Hypothalamus (tissue), 51 donors: Measurements from ENCODE around the gene PTPRN2.
"Not testable (repeated sequence)": the region's sequence is repeated elsewhere in the genome, so short reads cannot be mapped to it uniquely, and the experiment has no call there.

Experiments used
- DNase-seq, 51 donors: peaks; one replicate each; lab custom pipeline; 2025; lab: John Stamatoyannopoulos, UW

PTPRN2 gene

DNA sequence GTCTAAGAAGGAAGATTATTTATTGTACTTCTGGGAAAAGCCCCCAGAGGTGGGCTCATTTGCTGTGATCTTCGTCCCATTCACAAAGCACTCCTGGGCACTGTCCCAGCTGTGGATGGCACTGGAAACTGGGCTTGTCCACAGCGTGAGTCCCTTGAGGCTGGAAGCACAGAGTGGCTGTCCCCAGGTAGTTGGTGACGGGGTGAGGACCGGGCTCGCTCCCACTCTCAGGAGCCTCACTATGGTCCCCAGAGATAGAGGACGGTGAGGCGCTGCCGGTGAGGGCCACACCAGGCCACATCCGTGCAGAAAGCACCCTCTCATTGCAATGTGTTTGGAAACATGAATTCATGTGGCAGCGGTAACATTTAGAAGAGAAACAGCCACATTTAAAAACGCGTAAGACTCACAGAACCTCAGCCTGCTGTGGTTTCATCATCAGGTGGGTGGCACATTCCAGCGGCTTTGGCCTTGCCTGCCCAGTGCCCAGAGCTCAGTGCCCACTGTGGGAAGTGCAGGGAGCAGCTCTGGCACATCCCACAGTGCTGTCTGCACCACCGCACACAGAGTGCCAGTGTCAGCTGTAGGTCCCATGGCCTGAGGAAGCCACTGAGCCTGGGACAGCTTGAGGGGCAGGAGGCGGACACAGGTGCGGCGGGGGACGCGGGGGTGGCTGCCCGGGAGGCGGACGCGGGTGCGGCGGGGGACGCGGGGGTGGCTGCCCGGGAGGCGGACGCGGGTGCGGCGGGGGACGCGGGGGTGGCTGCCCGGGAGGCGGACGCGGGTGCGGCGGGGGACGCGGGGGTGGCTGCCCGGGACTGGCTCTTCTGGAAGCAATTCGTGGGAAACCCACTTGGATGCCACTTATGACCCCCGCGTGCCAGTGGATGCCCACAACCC lies 801.0 kb downstream of the PTPRN2 start:
- DNase-seq = no peak

DNA sequence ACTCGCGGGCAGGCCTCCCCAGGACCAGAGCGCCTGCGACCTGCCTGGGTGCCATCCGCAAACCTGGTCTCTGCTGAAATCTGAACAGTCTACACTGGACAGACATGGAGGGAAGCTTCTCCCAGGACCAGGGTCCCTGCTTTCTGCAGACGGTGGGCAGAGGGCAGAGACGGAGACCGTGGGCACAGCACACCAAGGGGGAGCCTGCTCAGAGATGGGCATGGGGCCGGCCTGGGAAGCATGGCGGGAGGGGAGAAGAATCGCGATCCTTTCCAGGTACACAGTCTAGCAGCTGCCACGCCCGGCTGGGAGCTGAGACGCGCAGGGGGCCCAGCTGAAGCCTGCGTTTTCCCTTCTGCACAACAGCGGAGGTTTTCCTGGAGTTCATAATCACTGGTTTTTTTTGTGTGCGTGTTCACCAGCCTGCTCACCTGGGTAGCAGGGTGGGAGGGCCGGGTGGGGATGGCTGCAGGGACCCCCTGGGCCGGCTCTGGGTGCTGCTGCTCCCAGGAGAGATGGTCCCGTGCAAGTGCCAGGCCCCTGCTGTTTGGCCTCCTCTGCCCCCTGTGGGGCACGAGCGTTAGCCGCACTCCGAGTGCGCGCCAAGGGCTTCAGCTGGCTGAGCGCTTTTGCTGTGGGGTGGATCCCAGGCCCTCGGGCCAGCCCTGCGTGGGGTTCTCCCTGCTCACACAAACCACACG lies 802.0 kb downstream of the PTPRN2 start:
- DNase-seq = no peak

DNA sequence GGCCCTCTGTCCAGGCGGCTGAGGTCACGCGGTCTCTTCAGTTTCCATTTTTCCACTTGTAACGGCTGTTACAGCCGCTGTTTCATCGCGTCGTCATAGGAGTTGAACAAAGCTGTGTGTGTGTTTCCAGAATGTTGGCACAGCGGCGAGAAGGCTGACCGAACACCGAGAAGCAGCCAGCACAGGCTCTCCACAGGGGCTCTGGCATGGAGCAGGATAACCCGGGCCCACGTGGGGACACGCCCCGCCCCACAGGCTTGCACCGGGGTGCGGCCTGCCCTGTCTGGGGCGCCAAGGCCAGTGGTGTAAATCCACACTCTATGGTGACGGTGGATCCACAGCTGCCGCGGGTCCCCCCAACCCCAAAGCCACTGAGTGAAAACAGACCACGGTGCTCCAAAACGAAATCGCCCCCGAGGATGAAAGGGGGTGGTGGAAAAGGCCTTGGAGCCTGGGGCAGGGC lies 802.6 kb downstream of the PTPRN2 start:
- peak in 38 of 51 donors; percentile 5 to 77 (median 36) for DNase-seq

DNA sequence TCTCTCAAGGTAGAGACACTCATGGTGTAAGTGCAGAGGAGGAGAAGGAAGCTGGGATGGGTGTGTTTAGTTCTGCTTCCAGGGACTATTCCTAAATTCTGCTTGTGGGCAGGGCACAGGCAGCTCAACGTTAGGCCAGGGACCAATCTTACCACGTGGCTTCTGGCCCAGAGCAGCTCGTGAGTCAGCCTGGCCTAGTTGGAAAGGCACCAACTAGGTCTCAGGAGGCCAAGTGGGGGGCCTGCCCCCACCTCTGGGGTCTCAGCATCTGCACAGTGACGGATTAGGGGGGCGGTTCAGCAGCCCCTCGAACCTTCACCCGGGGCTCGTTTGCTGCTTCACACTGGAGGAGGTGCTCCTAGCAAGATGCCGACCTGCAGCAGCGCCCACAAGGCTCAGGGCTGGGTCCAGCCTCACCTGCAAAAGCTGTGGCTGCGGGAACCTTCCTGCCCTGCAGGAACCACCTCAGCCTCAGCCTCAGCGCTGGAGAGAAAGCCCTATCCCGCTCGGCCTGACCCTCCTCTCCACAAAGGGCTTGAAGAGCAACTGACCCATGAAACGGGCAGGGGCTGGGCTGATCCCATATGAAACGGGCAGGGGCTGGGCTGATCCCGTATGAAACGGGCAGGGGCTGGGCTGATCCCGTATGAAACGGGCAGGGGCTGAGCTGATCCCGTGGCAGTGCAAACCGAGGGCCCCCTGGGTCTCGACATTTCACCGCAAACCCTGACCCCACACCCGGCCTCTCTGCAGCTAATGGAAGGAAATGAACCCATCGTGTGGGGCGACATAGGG lies 803.4 kb downstream of the PTPRN2 start:
- DNase-seq = peak in 1 of 51 donors; percentile 20

DNA sequence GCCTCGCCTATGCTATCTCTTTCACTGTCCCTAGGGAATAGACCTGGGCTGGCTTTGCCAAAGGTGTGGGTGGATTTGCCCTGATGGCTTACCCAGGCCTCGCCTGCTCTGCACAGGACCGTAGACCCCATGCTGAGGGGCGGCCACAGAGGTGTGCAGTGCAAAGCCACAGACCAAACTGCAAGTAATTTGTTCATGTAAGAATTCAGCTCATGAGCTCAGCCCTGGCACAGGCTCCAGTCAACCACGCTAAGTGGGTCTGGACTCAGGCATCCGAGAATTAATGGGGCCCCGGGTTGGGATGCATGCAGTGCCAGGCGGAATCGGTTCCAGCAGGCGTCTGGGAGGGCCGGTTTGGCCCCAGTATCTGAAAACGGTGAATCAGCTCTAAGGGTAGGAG lies 805.6 kb downstream of the PTPRN2 start:
- DNase-seq = peak in 6 of 51 donors; percentile 5 to 54 (median 10)

DNA sequence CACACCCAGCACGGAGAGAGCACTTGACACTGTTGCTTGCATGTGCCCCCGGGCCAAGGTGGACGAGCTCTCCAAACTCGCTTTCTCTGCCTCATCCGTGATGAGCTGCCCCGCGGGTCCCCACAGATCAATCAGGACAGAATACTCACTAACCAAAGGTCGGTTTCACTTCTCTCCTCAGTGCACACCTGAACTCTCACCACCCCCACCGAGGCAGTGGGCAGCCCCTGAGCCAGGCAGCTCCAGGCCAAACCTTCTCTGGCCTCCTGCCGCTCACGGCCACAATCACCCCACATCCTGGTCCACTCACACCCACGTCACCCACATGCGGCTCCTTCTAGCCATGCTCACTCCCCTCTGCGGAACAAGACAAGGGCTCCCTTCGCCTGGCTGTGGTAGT lies 806.9 kb downstream of the PTPRN2 start:
- no peak for DNase-seq

DNA sequence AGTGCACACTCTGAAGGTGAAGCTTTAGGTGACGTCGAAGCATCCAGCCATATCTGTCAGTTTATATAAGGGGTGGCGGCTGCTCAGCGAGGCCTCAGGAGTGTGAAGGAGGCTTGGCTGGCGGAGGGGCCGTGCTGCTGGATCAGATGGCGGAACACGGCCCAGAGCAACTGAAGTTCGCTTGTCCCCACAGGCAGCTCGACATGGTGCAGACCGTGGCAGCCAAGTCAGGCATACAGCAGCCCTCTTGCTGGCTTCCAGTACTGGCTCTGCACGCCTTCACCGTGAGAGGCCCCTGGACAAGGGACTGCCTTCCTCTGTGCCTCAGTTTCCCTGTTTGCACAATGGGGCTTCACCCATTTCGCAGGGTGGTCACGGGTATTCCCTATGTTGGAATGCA lies 807.3 kb downstream of the PTPRN2 start:
- DNase-seq = no peak

DNA sequence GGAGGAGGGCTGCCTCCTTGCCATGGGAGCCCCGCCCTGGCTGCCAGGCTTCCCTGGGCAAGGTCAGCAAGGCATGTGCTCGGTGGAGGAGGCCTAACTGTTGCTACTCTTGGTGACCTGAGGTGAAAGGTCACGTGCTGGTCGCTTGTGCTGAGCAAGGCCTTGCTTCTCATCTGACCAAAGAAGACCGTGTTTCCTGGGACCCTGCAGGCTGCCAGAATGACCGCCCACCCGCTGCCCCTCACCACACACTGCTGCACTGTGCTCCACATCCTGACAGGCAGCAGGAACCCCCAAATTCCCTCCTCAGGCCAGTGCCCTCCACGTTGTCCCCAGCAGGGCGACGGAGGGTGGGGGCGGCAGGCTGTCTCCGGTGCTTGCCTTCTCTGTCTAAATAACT lies 808.4 kb downstream of the PTPRN2 start:
- no peak for DNase-seq

DNA sequence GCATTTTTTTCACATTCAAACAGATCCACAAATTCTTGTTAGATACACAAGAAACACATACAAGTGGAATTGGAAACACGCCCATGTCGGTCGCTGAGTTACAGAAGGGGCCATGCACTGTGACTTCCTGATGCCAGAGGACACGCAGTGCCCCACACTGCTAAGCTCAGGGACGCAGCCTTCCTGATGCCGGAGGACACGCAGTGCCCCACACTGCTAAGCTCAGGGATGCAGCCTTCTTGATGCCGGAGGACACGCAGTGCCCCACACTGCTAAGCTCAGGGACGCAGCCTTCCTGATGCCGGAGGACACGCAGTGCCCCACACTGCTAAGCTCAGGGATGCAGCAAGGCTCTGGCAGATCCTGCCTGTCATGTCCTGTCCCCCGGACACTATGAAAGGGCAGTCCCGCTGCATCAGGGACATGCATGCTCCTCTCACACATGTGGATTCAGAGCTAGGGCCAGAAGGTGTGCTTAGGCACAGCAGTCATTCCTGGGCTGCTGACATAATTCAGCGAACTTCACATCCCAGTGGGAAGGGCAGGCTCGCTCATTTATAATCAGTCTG lies 810.3 kb downstream of the PTPRN2 start:
- not testable (repeated sequence) for DNase-seq

DNA sequence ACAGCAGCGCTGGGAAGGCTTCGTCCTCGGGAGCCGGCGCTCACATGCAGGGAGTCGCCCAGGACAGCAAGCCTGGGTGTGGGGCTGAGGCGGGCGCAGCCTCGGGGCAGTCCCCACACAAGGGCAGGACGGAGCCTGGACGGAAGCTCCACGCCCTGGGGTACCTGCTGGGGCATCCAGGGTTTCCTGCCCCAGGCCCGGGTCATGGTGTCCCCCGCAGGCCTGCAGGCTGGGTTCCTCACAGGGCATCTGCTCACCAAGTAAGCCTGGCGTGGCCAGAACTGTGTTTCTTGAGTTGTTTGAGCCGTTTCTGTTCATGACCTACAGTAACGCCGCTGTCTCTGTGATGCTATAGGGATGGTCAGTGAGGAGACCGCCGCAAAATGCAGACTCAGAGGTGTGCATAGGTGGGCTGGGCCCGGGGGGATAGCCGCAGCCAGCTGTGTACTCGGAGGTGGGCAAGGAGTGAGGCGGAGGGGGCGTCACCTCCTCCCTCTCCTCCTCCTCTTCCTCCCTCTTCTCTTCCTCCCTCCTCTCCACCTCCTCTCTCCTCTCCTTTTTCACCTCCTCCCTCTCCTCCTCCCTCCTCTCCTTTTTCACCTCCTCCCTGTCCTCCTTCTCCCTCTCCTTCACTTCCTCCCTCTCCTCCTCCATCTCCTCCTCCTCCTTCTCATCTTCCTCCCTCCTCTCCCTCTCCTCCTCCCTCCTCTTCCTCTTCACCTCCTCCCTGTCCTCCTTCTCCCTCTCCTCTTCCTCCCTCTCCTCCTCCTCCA lies 811.9 kb downstream of the PTPRN2 start:
- DNase-seq = no peak

DNA sequence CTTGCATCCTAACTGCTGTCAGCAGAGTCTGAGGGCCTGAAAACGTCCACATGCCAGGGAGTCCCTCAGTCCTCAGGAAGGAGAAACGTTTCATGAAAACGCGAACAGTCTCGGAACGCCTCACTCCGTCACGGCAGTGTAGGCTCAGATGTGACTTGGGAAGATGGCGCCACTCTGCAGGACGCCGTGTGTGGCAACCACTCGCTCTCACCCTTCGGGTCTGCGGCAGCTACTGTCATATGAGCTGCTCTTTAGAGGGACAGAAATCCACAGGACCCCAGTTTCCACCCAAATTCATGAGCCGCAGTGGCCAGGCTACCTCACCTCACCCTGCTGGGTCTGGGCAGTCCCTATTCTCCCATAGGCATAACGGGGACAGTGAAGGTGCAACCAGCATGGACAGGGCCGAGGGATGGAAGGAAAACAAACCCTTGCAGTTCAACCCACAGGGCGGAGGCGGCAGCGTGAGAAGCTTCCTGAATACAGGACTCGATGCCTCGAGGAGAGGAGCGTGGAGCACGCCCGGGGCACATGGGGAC lies 812.5 kb downstream of the PTPRN2 start:
- no peak for DNase-seq

DNA sequence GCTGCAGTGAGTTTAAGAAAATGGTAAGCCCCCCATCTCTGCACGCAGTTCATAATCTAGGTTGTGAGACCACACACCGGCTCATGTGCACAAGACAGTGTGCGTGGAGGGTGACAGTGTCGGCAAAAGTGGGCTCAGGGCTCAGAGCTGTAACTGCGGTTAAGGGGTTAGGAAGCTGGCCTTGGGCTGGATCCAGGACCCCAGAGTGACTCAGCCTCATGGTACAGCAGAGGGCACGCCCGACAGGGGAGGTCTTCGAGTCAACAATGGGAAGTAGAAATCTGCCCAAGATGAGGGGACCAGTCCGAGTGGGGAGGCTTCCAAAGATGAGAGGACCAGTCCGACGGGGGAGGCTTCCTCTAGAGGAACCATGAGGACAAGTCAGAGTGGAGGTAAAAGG lies 813.1 kb downstream of the PTPRN2 start:
- DNase-seq = no peak

DNA sequence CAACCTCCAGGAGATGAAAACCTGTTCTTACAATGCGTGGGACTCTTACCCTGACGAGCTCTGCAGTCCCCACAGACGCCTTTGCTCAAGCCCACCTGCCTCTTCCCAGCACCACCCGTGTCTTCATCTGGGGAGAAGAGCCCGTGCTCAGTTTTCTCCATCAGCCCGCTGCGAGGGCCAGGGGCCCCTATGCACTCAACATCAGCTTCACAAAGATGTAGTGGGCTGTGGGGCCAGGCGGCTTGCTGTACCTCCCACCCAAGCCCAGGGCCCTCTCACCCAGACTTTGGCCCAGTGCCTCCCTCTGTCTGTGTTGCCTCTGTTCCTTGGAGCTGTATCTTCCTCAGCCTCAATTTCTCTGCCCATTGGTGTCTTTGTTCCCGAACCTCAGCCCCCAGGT lies 814.3 kb downstream of the PTPRN2 start:
- no peak for DNase-seq

DNA sequence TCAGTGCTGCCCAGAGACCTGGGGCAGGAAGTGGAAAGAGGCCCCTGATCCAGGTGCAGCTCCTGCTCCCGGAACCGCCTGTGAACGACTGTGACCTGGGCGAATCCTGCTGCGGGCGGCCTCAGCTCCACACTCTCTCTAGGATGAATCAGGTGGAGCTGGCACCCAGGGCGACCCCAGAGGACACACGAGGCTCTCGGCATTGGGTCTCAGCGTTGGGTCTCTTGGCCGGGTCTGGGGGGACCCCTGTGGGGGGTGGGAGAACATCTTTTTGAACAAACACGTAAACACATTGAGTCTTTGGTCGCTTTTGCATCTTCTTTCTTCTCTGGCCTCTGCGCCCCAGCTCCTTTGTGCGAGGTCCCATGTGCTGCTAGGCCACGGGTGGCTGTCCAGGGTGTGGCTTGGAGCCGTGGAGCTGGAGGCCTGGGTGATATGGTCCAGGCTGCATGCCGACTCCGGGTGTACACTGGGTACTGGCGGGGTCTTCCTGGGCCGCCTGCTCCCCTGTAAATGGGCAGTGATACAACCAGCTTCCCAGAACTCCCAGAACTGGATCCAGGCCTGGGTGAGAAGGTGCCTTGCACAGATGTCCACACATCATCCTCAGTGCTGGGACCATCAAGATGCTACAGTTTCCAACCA lies 815.0 kb downstream of the PTPRN2 start:
- no peak for DNase-seq

DNA sequence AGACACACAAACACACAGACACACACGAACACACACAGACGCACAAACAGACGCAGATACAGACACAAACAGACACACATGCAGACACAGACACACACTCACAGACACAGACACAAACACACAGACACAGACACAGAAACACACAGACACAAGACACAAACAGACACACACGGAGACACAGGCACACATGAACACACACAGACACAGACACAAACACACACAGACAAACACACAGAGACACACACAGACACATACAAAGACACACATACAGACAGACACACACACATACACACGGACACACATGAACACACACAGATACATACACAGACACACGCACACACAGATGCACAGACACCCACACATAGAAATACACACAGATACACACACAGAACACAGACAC lies 815.9 kb downstream of the PTPRN2 start:
- no peak for DNase-seq

DNA sequence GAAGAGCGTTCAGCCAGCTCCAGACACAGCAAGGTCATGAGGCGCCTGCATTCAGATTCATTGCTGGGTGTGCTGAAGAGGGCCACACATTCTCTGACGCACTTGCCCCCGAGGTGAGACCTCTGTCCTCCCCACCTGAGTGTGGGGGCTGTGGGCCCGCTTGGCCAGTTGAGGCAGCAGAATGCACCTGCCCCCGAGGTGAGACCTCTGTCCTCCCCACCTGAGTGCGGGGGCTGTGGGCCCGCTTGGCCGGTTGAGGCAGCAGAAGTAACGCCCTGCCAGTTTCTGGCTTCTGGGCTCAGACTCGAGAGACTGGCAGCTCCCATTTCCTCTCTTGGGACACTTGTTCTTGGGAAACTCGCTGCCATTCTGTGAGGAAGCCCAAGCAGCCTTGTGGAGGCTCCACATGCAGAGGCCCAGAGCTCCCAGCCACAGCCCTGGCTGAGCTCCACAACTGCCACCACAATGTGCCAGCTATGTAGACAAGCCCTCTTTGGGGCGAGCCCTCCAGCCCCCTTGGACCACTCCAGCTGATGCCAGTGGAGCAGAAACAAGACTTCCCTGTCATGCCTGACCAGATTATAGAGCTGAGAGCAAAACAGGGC lies 816.8 kb downstream of the PTPRN2 start:
- no peak for DNase-seq

DNA sequence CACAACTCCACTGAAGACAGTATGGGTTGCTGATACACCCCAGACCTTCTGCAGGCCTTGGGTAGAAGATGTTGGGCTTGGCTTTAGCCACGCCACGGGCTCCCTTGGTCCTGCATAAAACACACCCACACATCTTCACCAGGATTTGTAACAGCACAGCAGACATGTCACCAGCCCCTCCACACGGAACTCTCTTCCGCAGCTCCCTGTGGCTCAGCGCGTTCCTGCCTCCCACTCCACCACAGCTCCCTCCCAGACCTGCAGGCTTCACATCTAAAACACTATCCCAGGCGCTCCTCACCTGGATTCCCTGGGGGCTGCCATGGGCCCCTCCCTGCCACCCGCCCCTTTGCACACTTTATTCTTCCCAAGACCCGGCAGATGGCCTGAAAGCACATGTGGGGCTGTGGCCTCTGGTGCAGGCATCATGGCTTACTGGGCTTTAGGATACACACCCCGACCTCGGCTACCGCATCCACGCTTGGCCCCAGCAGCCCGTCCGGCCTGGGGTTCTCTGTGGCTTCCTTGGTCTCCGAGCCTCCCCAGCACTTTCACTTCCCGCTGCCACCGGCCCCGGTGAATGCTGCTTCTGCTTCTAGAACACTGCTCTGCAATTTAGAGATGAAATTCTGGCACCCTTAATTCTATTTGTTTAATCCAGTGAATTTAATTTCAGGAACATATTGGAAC lies 818.0 kb downstream of the PTPRN2 start:
- peak in 1 of 51 donors; percentile 4 for DNase-seq

DNA sequence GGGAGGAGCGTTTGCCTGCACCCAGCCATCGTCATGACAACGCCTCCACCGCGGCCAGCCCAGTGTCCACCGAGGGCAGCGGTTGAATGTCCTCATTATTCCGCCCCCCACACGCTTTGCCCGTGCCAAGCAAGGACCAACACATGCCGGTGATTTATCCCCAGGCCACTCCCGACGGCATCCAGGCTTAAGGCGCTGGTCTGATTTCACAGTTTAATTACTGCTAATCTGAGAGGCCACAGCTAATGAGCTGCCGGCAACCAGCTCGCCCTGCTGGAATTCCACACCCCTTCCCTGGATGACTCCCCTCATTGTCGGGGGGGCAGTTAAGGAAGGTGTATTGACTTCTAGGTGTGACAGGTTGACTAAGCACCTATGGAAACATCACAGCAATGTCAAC lies 818.5 kb downstream of the PTPRN2 start:
- DNase-seq = peak in 10 of 51 donors; percentile 6 to 46 (median 22)
